Upper lobe of left lung (tissue), 6 donors: ENCODE measurements around the gene CHDH. TPM values are rescaled to one million over a fixed set of nuclear protein-coding genes. Genes with fewer than 3 reads are reported as not detected.

ENCODE experiments used
- ATAC-seq, 2 donors: fragments of 200-7000 bp; cut with Tn5 transposase; one replicate each; pipeline ENCODE4 v1.9.1; 2022; ENCODE audit warnings: mild to moderate bottlenecking in 2 of 2, moderate library complexity in 2 of 2; ENCODE audit not compliant: low FRiP score in 2 of 2
- DNase-seq, 2 donors: peaks; one replicate each; pipeline ENCODE4 v3.0.0-alpha.2; 2019 to 2020
- H3K27ac ChIP-seq, 4 donors: fragments of 200-600 bp; sonication (generic); one replicate each; pipeline ENCODE4 v1.5.1; 2016 to 2019
- H3K27me3 ChIP-seq, 4 donors: fragments of 200-600 bp; sonication (generic); one replicate each; pipeline ENCODE4 v1.5.1; 2017 to 2019
- H3K36me3 ChIP-seq, 4 donors: fragments of 200-600 bp; sonication (generic); one replicate each; pipeline ENCODE4 v1.5.1; 2016 to 2019
- H3K4me1 ChIP-seq, 4 donors: fragments of 200-600 bp; sonication (generic); one replicate each; pipeline ENCODE4 v1.5.1; 2018 to 2019
- H3K4me3 ChIP-seq, 4 donors: fragments of 200-600 bp; sonication (generic); one replicate each; pipeline ENCODE4 v1.5.1; 2017 to 2019; ENCODE audit warnings: mild to moderate bottlenecking in 2 of 4, moderate library complexity in 1 of 4
- H3K9me3 ChIP-seq, 4 donors: fragments of 200-600 bp; sonication (generic); one replicate each; pipeline ENCODE4 v1.5.1; 2018 to 2019
- EP300 ChIP-seq, 4 donors: sonication (generic); formaldehyde crosslinking; IDR thresholded peaks; one replicate each; pipeline ENCODE4 v1.5.1; 2017; ENCODE audit warnings: antibody characterized with exemption in 4 of 4, control low read depth in 2 of 4
- POLR2A ChIP-seq, 4 donors: fragments of 450-650 bp; IDR thresholded peaks; one replicate each; pipeline ENCODE4 v1.5.1; 2016 to 2017; ENCODE audit warnings: antibody characterized with exemption in 4 of 4, mild to moderate bottlenecking in 2 of 4
- POLR2AphosphoS5 ChIP-seq, 2 donors: sonication (generic); formaldehyde crosslinking; IDR thresholded peaks; one replicate each; pipeline ENCODE4 v1.5.1; 2017; ENCODE audit warnings: antibody characterized with exemption in 2 of 2
- WGBS, 2 donors: methylation state at CpG; one replicate each; pipeline ENCODE4 v1.1.5; 2017 to 2018; 5-methylcytosine and 5-hydroxymethylcytosine counted together
- total RNA-seq, 6 donors: library from RNA; depleted of rRNA in 4 of 6; stranded (reverse); fragments of >200 nt in 4 of 6; gene quantifications; one replicate each; pipeline versions ENCODE4 v1.1.0 to v1.2.1, GENCODE V29; 2016 to 2021
- TF ChIP-seq, protein P1 (sequence below), 6 experiments: fragments of 450-650 bp in 4 of 6; fragments of 200-600 bp in 2 of 6; sonication (generic) in 2 of 6; IDR thresholded peaks; one replicate each; pipeline ENCODE4 v1.5.1; 2016 to 2019; ENCODE audit warnings: antibody characterized with exemption in 6 of 6
- donor health status: DM: no; HTN: no; CAD: no; lungs with moderate emphysema.
- donor health status: DM: no; HTN: yes; CAD: no; lungs with severe emphysema.

Gene CHDH
- total RNA-seq, 6 donors from 2014 or later = 9.1 to 20.9 (median 13.9) TPM

DNA sequence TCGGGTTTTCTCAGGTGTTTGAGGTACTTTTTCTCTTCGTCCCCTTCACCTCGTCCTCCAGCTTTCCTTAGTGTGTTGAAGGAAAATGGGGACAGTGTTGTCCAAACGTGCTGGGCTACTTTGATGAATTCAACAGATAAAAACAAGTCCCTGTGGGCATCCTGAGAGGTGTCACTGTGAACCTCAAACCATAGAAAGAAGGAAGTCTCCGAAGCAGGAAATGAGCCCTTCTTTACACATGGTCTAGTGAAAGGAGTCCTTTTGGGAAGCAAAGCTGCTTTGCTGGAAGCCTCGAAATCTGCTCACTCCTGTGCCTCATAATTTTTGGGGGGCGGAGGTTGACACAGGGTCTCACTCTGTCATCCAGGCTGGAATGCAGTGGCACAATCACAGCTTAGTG, 10.7 kb upstream of the CHDH start:
- H3K9me3 ChIP-seq = no peaks in the 10 kb centered on the region
- no peaks in the 10 kb centered on the region for H3K4me1 ChIP-seq
- TF ChIP-seq POLR2AphosphoS5 (IDR thresholded peaks at IDR 0.05) (no peak), POLR2A (IDR thresholded peaks at IDR 0.05) (no peak), EP300 (IDR thresholded peaks at IDR 0.05) (no peak)
- TF ChIP-seq, protein P1, sequence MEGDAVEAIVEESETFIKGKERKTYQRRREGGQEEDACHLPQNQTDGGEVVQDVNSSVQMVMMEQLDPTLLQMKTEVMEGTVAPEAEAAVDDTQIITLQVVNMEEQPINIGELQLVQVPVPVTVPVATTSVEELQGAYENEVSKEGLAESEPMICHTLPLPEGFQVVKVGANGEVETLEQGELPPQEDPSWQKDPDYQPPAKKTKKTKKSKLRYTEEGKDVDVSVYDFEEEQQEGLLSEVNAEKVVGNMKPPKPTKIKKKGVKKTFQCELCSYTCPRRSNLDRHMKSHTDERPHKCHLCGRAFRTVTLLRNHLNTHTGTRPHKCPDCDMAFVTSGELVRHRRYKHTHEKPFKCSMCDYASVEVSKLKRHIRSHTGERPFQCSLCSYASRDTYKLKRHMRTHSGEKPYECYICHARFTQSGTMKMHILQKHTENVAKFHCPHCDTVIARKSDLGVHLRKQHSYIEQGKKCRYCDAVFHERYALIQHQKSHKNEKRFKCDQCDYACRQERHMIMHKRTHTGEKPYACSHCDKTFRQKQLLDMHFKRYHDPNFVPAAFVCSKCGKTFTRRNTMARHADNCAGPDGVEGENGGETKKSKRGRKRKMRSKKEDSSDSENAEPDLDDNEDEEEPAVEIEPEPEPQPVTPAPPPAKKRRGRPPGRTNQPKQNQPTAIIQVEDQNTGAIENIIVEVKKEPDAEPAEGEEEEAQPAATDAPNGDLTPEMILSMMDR (IDR thresholded peaks at IDR 0.05) = no peak
- WGBS, 2 donors = 70 to 80% methylated on average over 6 to 7 of the region's 7 CpGs
- ATAC-seq = no peak
- no peak overlapping the region for H3K27ac ChIP-seq
- no peak overlapping the region for H3K4me3 ChIP-seq
- no peaks in the 10 kb centered on the region for H3K27me3 ChIP-seq
- H3K36me3 ChIP-seq = peaks cover 0 to 17% (median 6%) of the 10 kb centered on the region in 4 donors
- DNase-seq = no peak

GRCh38 chr3:53850895-53851294, 4.7 kb upstream of the CHDH start:
- Histone ChIP-seq H3K27me3 (peaks cover 0 to 2% (median 0%) of the 10 kb centered on the region in 4 donors), H3K4me1 (peaks cover 5 to 11% (median 9%) of the 10 kb centered on the region in 4 donors), H3K36me3 (no peaks in the 10 kb centered on the region), H3K9me3 (no peaks in the 10 kb centered on the region), H3K27ac (no peak overlapping the region), H3K4me3 (no peak overlapping the region)
- TF ChIP-seq, protein P1 (IDR thresholded peaks at IDR 0.05) = no peak
- TF ChIP-seq EP300 (IDR thresholded peaks at IDR 0.05) (no peak), POLR2A (IDR thresholded peaks at IDR 0.05) (no peak), POLR2AphosphoS5 (IDR thresholded peaks at IDR 0.05) (no peak)
- 43 to 49% methylated on average over 5 of the region's 5 CpGs for WGBS, 2 donors
- ATAC-seq (no peak), DNase-seq (peak in 1 of 2 donors; percentile 33)

GRCh38 chr3:53849916-53850315, 3.7 kb upstream of the CHDH start:
- Histone ChIP-seq H3K9me3 (no peaks in the 10 kb centered on the region), H3K36me3 (no peaks in the 10 kb centered on the region), H3K4me1 (peaks cover 8 to 21% (median 13%) of the 10 kb centered on the region in 4 donors), H3K4me3 (no peak overlapping the region), H3K27me3 (peaks cover 0 to 2% (median 0%) of the 10 kb centered on the region in 4 donors), H3K27ac (no peak overlapping the region)
- ATAC-seq (no peak), DNase-seq (no peak)
- WGBS, 2 donors = 93 to 97% methylated on average over 7 of the region's 7 CpGs
- TF ChIP-seq EP300 (IDR thresholded peaks at IDR 0.05) (no peak), POLR2AphosphoS5 (IDR thresholded peaks at IDR 0.05) (no peak)

DNA sequence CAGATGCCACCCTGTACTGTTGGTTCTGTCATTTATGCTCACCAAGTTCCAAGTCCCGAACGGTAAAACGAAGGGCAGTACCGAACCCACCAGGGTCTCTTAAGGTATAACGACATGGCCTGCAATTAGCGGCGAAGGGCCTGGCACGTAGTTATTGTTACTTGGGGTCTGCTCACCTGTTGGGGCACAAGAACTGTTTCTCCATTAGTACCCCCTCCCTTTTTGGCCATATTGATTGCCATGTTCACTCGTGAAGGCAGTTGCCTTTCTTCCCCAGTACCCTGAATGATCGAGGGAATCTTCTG, 584 bp upstream of the CHDH start:
- ATAC-seq (no peak), DNase-seq (no peak)
- 64 to 70% methylated on average over 10 of the region's 10 CpGs for WGBS, 2 donors
- Histone ChIP-seq H3K4me3 (peak overlapping the region in 3 of 4 donors; percentile 69 to 75 (median 72)), H3K27ac (no peak overlapping the region), H3K9me3 (no peaks in the 10 kb centered on the region), H3K36me3 (no peaks in the 10 kb centered on the region), H3K4me1 (peaks cover 8 to 48% (median 22%) of the 10 kb centered on the region in 4 donors), H3K27me3 (peaks cover 0 to 2% (median 0%) of the 10 kb centered on the region in 4 donors)
- no peak for TF ChIP-seq POLR2AphosphoS5 (IDR thresholded peaks at IDR 0.05)
- no peak for TF ChIP-seq EP300 (IDR thresholded peaks at IDR 0.05)
- no peak for TF ChIP-seq POLR2A (IDR thresholded peaks at IDR 0.05)
- TF ChIP-seq, protein P1 (IDR thresholded peaks at IDR 0.05) = no peak

- ATAC-seq = no peak
- DNase-seq = no peak
- TF ChIP-seq POLR2A (IDR thresholded peaks at IDR 0.05) (no peak), POLR2AphosphoS5 (IDR thresholded peaks at IDR 0.05) (no peak), EP300 (IDR thresholded peaks at IDR 0.05) (no peak)
- TF ChIP-seq, protein P1 (IDR thresholded peaks at IDR 0.05) = no peak
- WGBS, 2 donors = 0% methylated on average over 14 of the region's 34 CpGs; no CpG with 5 or more reads in 1 of the 2 donors
- Histone ChIP-seq H3K4me3 (peak overlapping the region; percentile 36 to 75 (median 70)), H3K4me1 (peaks cover 8 to 48% (median 22%) of the 10 kb centered on the region in 4 donors), H3K9me3 (no peaks in the 10 kb centered on the region), H3K27me3 (peaks cover 0 to 2% (median 0%) of the 10 kb centered on the region in 4 donors), H3K27ac (peak overlapping the region; percentile 58 to 78 (median 74)), H3K36me3 (no peaks in the 10 kb centered on the region)
These were observed 412 bp downstream of the CHDH start for GRCh38 chr3:53845881-53846133.
